Daoy (cell line): ENCODE data around the gene ZNF559. TPM values are rescaled to one million over a fixed set of nuclear protein-coding genes. Genes with fewer than 3 reads are reported as not detected.
A peak's percentile ranks its signal among the peaks of the same experiment; 100 is the strongest.

ENCODE experiments used
- DNase-seq: peaks from one replicate; pipeline ENCODE4 v3.0.0-alpha.2; 2015; ENCODE audit warnings: low read depth
- total RNA-seq: library from RNA; depleted of rRNA; stranded (reverse); fragments of >200 nt; shearing (Covaris generic); gene quantifications from 2 replicates; pipeline ENCODE4 v1.2.3, GENCODE V29; 2014; rRNA removed

The ZNF559 gene
- total RNA-seq, 1 experiment from 2014 or later, result 15.4 TPM

GRCh38 chr19:9353011-9353410, 29.0 kb downstream of the ZNF559 start:
- no peak for DNase-seq

- DNase-seq, result no peak
These were observed 30.7 kb downstream of the ZNF559 start for GRCh38 chr19:9354651-9355050.

GRCh38 chr19:9362905-9363304, 38.9 kb downstream of the ZNF559 start, which contains the start of gene ZNF177:
ZNF177 (plus strand) TSS chr19:9363013; CDS start chr19:9378312, 15,299 bp downstream.
- peak; percentile 32 for DNase-seq

GRCh38 chr19:9370738-9371619, 47.0 kb downstream of the ZNF559 start:
- DNase-seq, result no peak

- no peak for DNase-seq
These were observed 57.4 kb downstream of the ZNF559 start for GRCh38 chr19:9381361-9381785.

Other genes with a start within 250 kb of the ZNF559 start
- not detected in 2 replicates for gene OR1M1, start 237.1 kb upstream of the ZNF559 start, total RNA-seq
- not detected in 2 replicates for gene OR7G2, start 216.7 kb upstream of the ZNF559 start, total RNA-seq
- not detected in 2 replicates for gene OR7G1, start 208.4 kb upstream of the ZNF559 start, total RNA-seq
- gene OR7G3, start 197.2 kb upstream of the ZNF559 start, total RNA-seq, result not detected in 2 replicates
- 15.7 and 22.9 TPM in 2 replicates for gene ZNF317, start 183.8 kb upstream of the ZNF559 start, total RNA-seq
- not detected in 2 replicates for gene OR7D2, start 145.2 kb upstream of the ZNF559 start, total RNA-seq
- gene OR7D4, start 104.6 kb upstream of the ZNF559 start, total RNA-seq, result not detected in 2 replicates
- gene OR7E24, start 73.2 kb upstream of the ZNF559 start, total RNA-seq, result not detected in 2 replicates
- 6.9 and 14.7 TPM in 2 replicates for gene ZNF699, start 14.3 kb upstream of the ZNF559 start, total RNA-seq
- gene ZNF177, start 38.8 kb downstream of the ZNF559 start, total RNA-seq, result 0.09 and 0.69 TPM in 2 replicates
- 10.5 and 10.9 TPM in 2 replicates for gene ZNF266, start 111.4 kb downstream of the ZNF559 start, total RNA-seq
- 4.6 and 5.5 TPM in 2 replicates for gene ZNF560, start 174.4 kb downstream of the ZNF559 start, total RNA-seq
- 8.7 and 9.8 TPM in 2 replicates for gene ZNF426, start 214.5 kb downstream of the ZNF559 start, total RNA-seq